Measurements from ENCODE around the gene ACTN4.
A peak's percentile ranks its signal among the peaks of the same experiment; 100 is the strongest.

ACTN4 gene

GRCh38 chr19:38656171-38656981, 8.9 kb downstream of the ACTN4 start:
- H3K4me3 ChIP-seq (ENCODE audit: low read depth, low read length) = no peak overlapping the region
- DNase-seq (ENCODE audit: low read depth) = peak; percentile 50
- TF ChIP-seq, protein P1, sequence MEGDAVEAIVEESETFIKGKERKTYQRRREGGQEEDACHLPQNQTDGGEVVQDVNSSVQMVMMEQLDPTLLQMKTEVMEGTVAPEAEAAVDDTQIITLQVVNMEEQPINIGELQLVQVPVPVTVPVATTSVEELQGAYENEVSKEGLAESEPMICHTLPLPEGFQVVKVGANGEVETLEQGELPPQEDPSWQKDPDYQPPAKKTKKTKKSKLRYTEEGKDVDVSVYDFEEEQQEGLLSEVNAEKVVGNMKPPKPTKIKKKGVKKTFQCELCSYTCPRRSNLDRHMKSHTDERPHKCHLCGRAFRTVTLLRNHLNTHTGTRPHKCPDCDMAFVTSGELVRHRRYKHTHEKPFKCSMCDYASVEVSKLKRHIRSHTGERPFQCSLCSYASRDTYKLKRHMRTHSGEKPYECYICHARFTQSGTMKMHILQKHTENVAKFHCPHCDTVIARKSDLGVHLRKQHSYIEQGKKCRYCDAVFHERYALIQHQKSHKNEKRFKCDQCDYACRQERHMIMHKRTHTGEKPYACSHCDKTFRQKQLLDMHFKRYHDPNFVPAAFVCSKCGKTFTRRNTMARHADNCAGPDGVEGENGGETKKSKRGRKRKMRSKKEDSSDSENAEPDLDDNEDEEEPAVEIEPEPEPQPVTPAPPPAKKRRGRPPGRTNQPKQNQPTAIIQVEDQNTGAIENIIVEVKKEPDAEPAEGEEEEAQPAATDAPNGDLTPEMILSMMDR (IDR thresholded peaks at IDR 0.05; ENCODE audit: low read depth, low read length, missing control alignments) = no peak
- in situ Hi-C loops (cut with HindIII; ENCODE audit: low sequenced_read_pairs) = no loop called here

DNA sequence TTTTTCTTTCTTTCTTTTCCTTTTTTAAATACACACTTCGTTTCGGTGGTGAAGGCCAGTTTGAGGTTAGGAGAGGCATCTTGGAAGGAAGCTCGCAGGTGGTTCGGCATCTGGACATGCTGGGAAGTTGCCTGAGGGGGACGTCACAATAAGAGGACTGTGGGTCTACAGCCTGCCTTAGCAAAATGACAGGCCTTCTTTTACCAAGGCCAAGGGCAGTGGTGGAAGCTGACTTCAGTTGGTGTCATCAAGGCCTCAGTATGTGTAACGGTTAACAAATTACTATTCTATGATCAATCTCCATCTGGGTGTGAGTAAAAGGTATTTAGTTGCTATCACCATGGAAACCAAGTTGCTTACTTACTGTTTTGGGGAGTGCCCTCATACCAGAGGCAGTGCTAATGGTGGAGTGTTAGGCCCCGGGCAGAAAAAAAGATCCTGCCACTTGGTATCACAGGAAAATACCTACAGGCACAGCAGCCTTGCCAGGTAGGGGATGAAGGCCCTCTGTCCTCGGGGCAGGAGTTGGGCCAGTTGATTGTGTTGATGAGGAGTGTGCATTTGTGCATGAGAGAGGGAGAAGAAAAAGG, 10.3 kb downstream of the ACTN4 start:
- in situ Hi-C loops (cut with HindIII; ENCODE audit: low sequenced_read_pairs) = no loop called here
- TF ChIP-seq, protein P1 (IDR thresholded peaks at IDR 0.05; ENCODE audit: low read depth, low read length, missing control alignments) = no peak
- H3K4me3 ChIP-seq (ENCODE audit: low read depth, low read length) = no peak overlapping the region
- no peak for DNase-seq (ENCODE audit: low read depth)

- peak overlapping the region; percentile 8 for H3K4me3 ChIP-seq (ENCODE audit: low read depth, low read length)
- peak; percentile 100 for DNase-seq (ENCODE audit: low read depth)
- in situ Hi-C loops (cut with HindIII; ENCODE audit: low sequenced_read_pairs) = no loop called here
- TF ChIP-seq, protein P1 (IDR thresholded peaks at IDR 0.05; ENCODE audit: low read depth, low read length, missing control alignments) = no peak
Measured at GRCh38 chr19:38658462-38659306, 11.2 kb downstream of the ACTN4 start.

DNA sequence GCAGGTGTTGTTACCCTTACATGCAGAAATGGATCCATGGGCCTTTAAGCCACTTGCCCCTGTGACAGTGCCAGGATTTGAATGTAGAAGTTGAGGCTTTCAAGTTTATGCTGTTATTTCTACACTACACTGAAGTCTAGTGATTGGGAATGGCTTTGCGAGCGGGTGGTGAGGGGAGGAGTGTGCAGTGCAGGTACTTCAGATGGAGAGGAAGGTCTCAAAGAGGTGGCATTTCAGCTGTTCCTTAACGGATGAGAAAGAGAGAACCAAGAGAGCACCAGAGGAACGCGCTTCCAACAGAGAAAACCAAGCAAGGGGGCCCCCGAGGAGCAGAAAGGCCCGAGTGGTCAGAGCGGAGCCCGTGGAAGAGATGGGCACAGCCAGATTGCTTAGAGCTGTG, 13.3 kb downstream of the ACTN4 start:
- no peak for DNase-seq (ENCODE audit: low read depth)

DNA sequence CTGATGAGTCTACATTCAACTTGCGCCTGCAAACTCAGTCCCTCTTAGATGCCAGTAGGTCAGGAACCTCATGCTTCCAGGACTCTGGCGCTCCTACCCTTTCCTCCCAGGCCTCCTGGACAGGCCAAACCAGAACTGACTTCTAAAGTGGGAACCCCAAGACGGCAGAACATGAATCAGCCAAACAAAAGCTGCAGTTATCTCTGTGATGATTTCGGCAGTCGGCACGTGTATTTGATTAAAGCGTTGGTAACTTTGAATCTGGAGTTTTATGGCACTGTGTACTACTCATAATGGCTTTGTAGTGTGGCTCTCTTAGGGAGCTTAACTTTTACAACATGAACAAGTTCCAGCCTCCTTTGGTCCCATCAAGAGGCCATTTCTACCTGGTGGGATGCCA, 13.7 kb downstream of the ACTN4 start:
- in situ Hi-C loops (cut with HindIII; ENCODE audit: low sequenced_read_pairs) = no loop called here
- H3K4me3 ChIP-seq (ENCODE audit: low read depth, low read length) = no peak overlapping the region
- TF ChIP-seq, protein P1 (IDR thresholded peaks at IDR 0.05; ENCODE audit: low read depth, low read length, missing control alignments) = no peak
- DNase-seq (ENCODE audit: low read depth) = no peak

More for the DNA sequence above, 13.3 kb downstream of the ACTN4 start:
- no peak overlapping the region for H3K4me3 ChIP-seq (ENCODE audit: low read depth, low read length)
- in situ Hi-C loops (cut with HindIII; ENCODE audit: low sequenced_read_pairs) = no loop called here
- TF ChIP-seq, protein P1 (IDR thresholded peaks at IDR 0.05; ENCODE audit: low read depth, low read length, missing control alignments) = no peak

GRCh38 chr19:38661996-38662395, 14.5 kb downstream of the ACTN4 start:
- no peak for DNase-seq (ENCODE audit: low read depth)
- TF ChIP-seq, protein P1 (IDR thresholded peaks at IDR 0.05; ENCODE audit: low read depth, low read length, missing control alignments) = no peak
- H3K4me3 ChIP-seq (ENCODE audit: low read depth, low read length) = no peak overlapping the region
- in situ Hi-C loops (cut with HindIII; ENCODE audit: low sequenced_read_pairs) = no loop called here

All from astrocyte of the cerebellum (primary cell).